H1 (cell line): ENCODE results near the gene SCNN1A. TPM values are rescaled to one million over a fixed set of nuclear protein-coding genes. Genes with fewer than 3 reads are reported as not detected.

ENCODE experiments used
- CTCF ChIA-PET: fragments of 300-600 bp; sonication (Branson Sonifier 250); formaldehyde crosslinking; loops from one replicate; lab custom pipeline; 2021; ENCODE audit not compliant: partially characterized antibody; lab: Charles Lee
- POLR2A ChIA-PET: fragments of 300-600 bp; sonication (Branson Sonifier 250); formaldehyde crosslinking; loops from one replicate; lab custom pipeline; 2021; ENCODE audit warnings: inconsistent platforms; ENCODE audit not compliant: partially characterized antibody; lab: Charles Lee
- DNase-seq, 2 experiments: peaks; one replicate each; pipeline versions ENCODE4 v3.0.0 to v3.0.0-alpha.2; 2010 to 2022; ENCODE audit warnings: low spot score in 2 of 2, low read depth in 1 of 2, mixed read lengths in 1 of 2
- FAIRE-seq: peaks from 2 replicates; lab custom pipeline; 2011; peaks lifted over from hg19 to GRCh38; lab: Jason Lieb, UNC
- H2AFZ ChIP-seq: 2 replicates; pipeline ENCODE4 v1.8.1; 2012; ENCODE audit warnings: low read length, inconsistent platforms
- H2AK5ac ChIP-seq: 2 replicates; pipeline ENCODE4 v1.6.1; 2013; ENCODE audit warnings: low read depth, low read length
- H2BK120ac ChIP-seq: replicated peaks from 2 replicates; pipeline ENCODE3; 2013; ENCODE audit warnings: low read depth, low read length, inconsistent platforms
- H2BK12ac ChIP-seq: 2 replicates; pipeline ENCODE4 v1.6.1; 2013; ENCODE audit warnings: low read depth, low read length
- H2BK15ac ChIP-seq: 2 replicates; pipeline ENCODE4 v1.6.1; 2013; ENCODE audit warnings: low read length
- H2BK20ac ChIP-seq: 2 replicates; pipeline ENCODE4 v1.6.1; 2013; ENCODE audit warnings: low read length
- H2BK5ac ChIP-seq: 2 replicates; pipeline ENCODE4 v1.6.1; 2013; ENCODE audit warnings: low read depth, low read length
- H3K14ac ChIP-seq: 2 replicates; pipeline ENCODE4 v1.6.1; 2013; ENCODE audit warnings: inconsistent platforms; ENCODE audit not compliant: insufficient read length
- H3K18ac ChIP-seq: 2 replicates; pipeline ENCODE4 v1.6.1; 2013; ENCODE audit warnings: low read length; ENCODE audit errors: extremely low read depth
- H3K23ac ChIP-seq: 2 replicates; pipeline ENCODE4 v1.6.1; 2013; ENCODE audit warnings: inconsistent platforms; ENCODE audit not compliant: insufficient read length
- H3K23me2 ChIP-seq: 2 replicates; pipeline ENCODE4 v1.6.1; 2013; ENCODE audit warnings: low read depth, low read length
- H3K27ac ChIP-seq: 2 replicates; pipeline ENCODE4 v1.6.1; 2011; ENCODE audit warnings: low read depth, low read length, inconsistent platforms
- H3K27me3 ChIP-seq, 4 experiments: replicated peaks in 1 of 4; 1 replicate in 1 of 4; 2 replicates in 3 of 4; pipeline versions ENCODE4 v1.6.1 to v1.8.1; 2011 to 2013; ENCODE audit warnings: low read length in 3 of 4, mild to moderate bottlenecking in 3 of 4, inconsistent platforms in 2 of 4, mixed read lengths in 2 of 4, moderate library complexity in 1 of 4; ENCODE audit not compliant: control insufficient read depth in 3 of 4, insufficient read depth in 3 of 4; ENCODE audit errors: extremely low read depth in 1 of 4
- H3K36me3 ChIP-seq, 4 experiments: 2 replicates each; pipeline versions ENCODE4 v1.6.1 to v1.8.1; 2011 to 2013; ENCODE audit warnings: mild to moderate bottlenecking in 4 of 4, low read length in 3 of 4, moderate library complexity in 2 of 4, control low read depth in 1 of 4, inconsistent platforms in 1 of 4; ENCODE audit not compliant: insufficient read depth in 4 of 4, control insufficient read depth in 2 of 4
- H3K4ac ChIP-seq: replicated peaks from 2 replicates; pipeline ENCODE3; 2013; ENCODE audit warnings: low read length, low read depth, mixed read lengths, inconsistent platforms; ENCODE audit not compliant: insufficient read length
- H3K4me1 ChIP-seq, 4 experiments: replicated peaks in 1 of 4; 1 replicate in 1 of 4; 2 replicates in 3 of 4; pipeline versions ENCODE4 v1.6.1 to v1.8.1; 2011 to 2013; ENCODE audit warnings: low read length in 3 of 4, inconsistent platforms in 2 of 4, mixed read lengths in 1 of 4; ENCODE audit not compliant: insufficient read depth in 4 of 4, control insufficient read depth in 3 of 4
- H3K4me2 ChIP-seq, 2 experiments: 2 replicates each; pipeline versions ENCODE4 v1.6.1 to v1.8.1; 2011 to 2013; ENCODE audit warnings: low read depth in 2 of 2, low read length in 2 of 2, control low read depth in 1 of 2, inconsistent platforms in 1 of 2, mild to moderate bottlenecking in 1 of 2; ENCODE audit not compliant: insufficient read depth in 1 of 2
- H3K4me3 ChIP-seq, 4 experiments: fragments of 200-600, 300-600 bp in 1 of 4; sonication (generic), shearing (Covaris generic), sonication (Bioruptor Twin) in 1 of 4; 2 replicates each; pipeline versions ENCODE4 v1.5.1 to v1.8.1; 2011 to 2016; ENCODE audit warnings: low read length in 4 of 4, low read depth in 3 of 4, control low read depth in 2 of 4, inconsistent platforms in 2 of 4, mild to moderate bottlenecking in 2 of 4, mixed read lengths in 1 of 4, moderate library complexity in 1 of 4; ENCODE audit not compliant: insufficient read depth in 2 of 4; ENCODE audit errors: extremely low read depth in 1 of 4
- H3K56ac ChIP-seq: replicated peaks from 2 replicates; pipeline ENCODE3; 2013; ENCODE audit warnings: low read depth, mild to moderate bottlenecking, mixed read lengths, low read length, inconsistent platforms; ENCODE audit not compliant: insufficient read length
- H3K79me1 ChIP-seq: 2 replicates; pipeline ENCODE4 v1.6.1; 2013; ENCODE audit warnings: low read depth, low read length, control low read depth
- H3K79me2 ChIP-seq, 2 experiments: 2 replicates each; pipeline versions ENCODE4 v1.6.1 to v1.8.1; 2012 to 2013; ENCODE audit warnings: low read length in 2 of 2, mild to moderate bottlenecking in 2 of 2, inconsistent platforms in 1 of 2; ENCODE audit not compliant: insufficient read depth in 2 of 2, control insufficient read depth in 1 of 2
- H3K9ac ChIP-seq, 4 experiments: replicated peaks in 1 of 4; 1 replicate in 1 of 4; 2 replicates in 3 of 4; pipeline versions ENCODE4 v1.6.1 to v1.8.1; 2011 to 2013; ENCODE audit warnings: low read depth in 3 of 4, low read length in 3 of 4, control low read depth in 2 of 4, mild to moderate bottlenecking in 2 of 4, moderate library complexity in 2 of 4, inconsistent platforms in 1 of 4; ENCODE audit errors: extremely low read depth in 1 of 4
- H3K9me3 ChIP-seq, 2 experiments: 2 replicates each; pipeline versions ENCODE4 v1.6.1 to v1.8.1; 2012 to 2013; ENCODE audit warnings: mild to moderate bottlenecking in 2 of 2, moderate library complexity in 2 of 2, control low read depth in 1 of 2, inconsistent platforms in 1 of 2, low read depth in 1 of 2, low read length in 1 of 2, mixed read lengths in 1 of 2; ENCODE audit not compliant: insufficient read depth in 2 of 2
- H4K20me1 ChIP-seq, 2 experiments: replicated peaks in 1 of 2; 2 replicates each; pipeline versions ENCODE3 to v1.8.1; 2011 to 2013; ENCODE audit warnings: inconsistent platforms in 2 of 2, low read length in 2 of 2, mild to moderate bottlenecking in 1 of 2; ENCODE audit not compliant: insufficient read depth in 2 of 2, control insufficient read depth in 1 of 2
- H4K5ac ChIP-seq: 2 replicates; pipeline ENCODE4 v1.6.1; 2013; ENCODE audit warnings: low read length, low read depth, mixed read lengths, inconsistent platforms; ENCODE audit not compliant: insufficient read length
- H4K8ac ChIP-seq: 2 replicates; pipeline ENCODE4 v1.8.0; 2013; ENCODE audit warnings: mild to moderate bottlenecking, moderate library complexity, low read length, inconsistent platforms; ENCODE audit not compliant: insufficient read depth; ENCODE audit errors: extremely low read depth
- H4K91ac ChIP-seq: replicated peaks from 2 replicates; pipeline ENCODE3; 2013; ENCODE audit warnings: low read length, mixed read lengths, inconsistent platforms; ENCODE audit not compliant: insufficient read length
- CEBPB ChIP-seq: IDR thresholded peaks from 2 replicates; pipeline ENCODE4 v1.6.1; 2012; ENCODE audit warnings: low read depth, low read length
- CHD2 ChIP-seq: IDR thresholded peaks from 2 replicates; pipeline ENCODE4 v1.6.1; 2012; ENCODE audit warnings: low read length, improper control_type of control experiment
- E2F6 ChIP-seq: IDR thresholded peaks from 2 replicates; pipeline ENCODE4 v1.6.1; 2012; ENCODE audit warnings: inconsistent platforms
- EP300 ChIP-seq, 2 experiments: IDR thresholded peaks; 1 replicate in 1 of 2; 2 replicates in 1 of 2; pipeline ENCODE4 v1.6.1; 2011 to 2012; ENCODE audit warnings: low read depth in 2 of 2, low read length in 2 of 2, mild to moderate bottlenecking in 2 of 2, borderline replicate concordance in 1 of 2, inconsistent platforms in 1 of 2, moderate library complexity in 1 of 2
- KDM1A ChIP-seq: fragments of 200-600, 300-600 bp; sonication (generic); IDR thresholded peaks from 2 replicates; pipeline ENCODE4 v1.7.1; 2016; ENCODE audit warnings: mild to moderate bottlenecking, low read length, borderline replicate concordance
- KDM4A ChIP-seq: IDR thresholded peaks from one replicate; pipeline ENCODE4 v1.7.1; 2012; ENCODE audit warnings: low read depth, mild to moderate bottlenecking, moderate library complexity, low read length, inconsistent platforms; ENCODE audit not compliant: severe bottlenecking
- TBP ChIP-seq: IDR thresholded peaks from 2 replicates; pipeline ENCODE4 v1.6.1; 2011; ENCODE audit warnings: low read depth, low read length, improper control_type of control experiment
- WGBS, 2 experiments: shearing (Covaris generic) in 1 of 2; methylation state at CpG; one replicate each; pipeline versions ENCODE4 v1.1.6 to v1.1.7; 2013 to 2015; ENCODE audit warnings: low lambda C conversion rate in 2 of 2, mixed read lengths in 2 of 2, inconsistent platforms in 1 of 2, low coverage in 1 of 2, missing lambda C conversion rate in 1 of 2; ENCODE audit not compliant: insufficient replicate concordance in 2 of 2, insufficient coverage in 1 of 2, insufficient read length in 1 of 2; ENCODE audit errors: extremely low coverage in 1 of 2, missing lambda C conversion rate in 1 of 2; 5-methylcytosine and 5-hydroxymethylcytosine counted together
- polyA plus RNA-seq, 7 experiments: library from polyadenylated mRNA; depleted of rRNA in 3 of 7; stranded (reverse) in 5 of 7; unstranded in 2 of 7; fragments of >200 nt in 5 of 7; fragments of 200-250 nt in 2 of 7; gene quantifications; 1 replicate in 5 of 7; 2 replicates in 1 of 7; 4 replicates in 1 of 7; pipeline versions ENCODE4 v1.2.1 to v1.2.3, GENCODE V29; 2011 to 2013; ENCODE audit warnings: missing spikeins in 2 of 7, mixed read lengths in 2 of 7
- total RNA-seq: library from RNA; stranded (reverse); fragmentation: NEBNext Ultra II Directional; extraction: Animal tissue kit (Norgen Biotek cat#: 25700); gene quantifications from 2 replicates; pipeline ENCODE4 v1.2.1, GENCODE V29; 2021

SCNN1A gene
- total and polyA plus RNA-seq, 2 of the 8 experiments (the other 6 are each of a cell fraction or from before 2014, with no cell fraction given), result 85.5 to 156 TPM

- H3K27ac ChIP-seq, result peak overlapping the region; percentile 88
- peaks cover 0 to 4% of the 10 kb centered on the region in 2 experiments for H4K20me1 ChIP-seq
- H4K8ac ChIP-seq, result peak overlapping the region; percentile 93
- CTCF ChIA-PET, result interaction anchor here (0.6 to 11.4 kb wide), 21 partner anchors 8 to 1565 kb away, joined by 3 to 109 read pairs (median 4); partner anchors contain the start of gene LTBR
- no peak overlapping the region for H3K14ac ChIP-seq
- peak overlapping the region; percentile 62 to 87 for H3K4me2 ChIP-seq
- H2AK5ac ChIP-seq, result peak overlapping the region; percentile 54
- H3K79me1 ChIP-seq, result peaks cover 9% of the 10 kb centered on the region
- peak overlapping the region; percentile 76 for H4K5ac ChIP-seq
- peaks cover 22% of the 10 kb centered on the region for H3K23me2 ChIP-seq
- TF ChIP-seq KDM1A, result peak; percentile 8; the same call in 1 of the 2 replicates
- no peak; the same call in 1 of the 2 replicates for TF ChIP-seq CHD2
- TF ChIP-seq E2F6, result 0 out of 2 replicates have a peak, but pooled peaks have one; percentile 16
- TF ChIP-seq TBP, result no peak
- no peak for TF ChIP-seq EP300 (IDR thresholded peaks at IDR 0.05; ENCODE audit: borderline replicate concordance in 1 of 2, low read depth in 2 of 2, low read length in 2 of 2)
- peak; percentile 24; the same call in 1 of the 2 replicates for TF ChIP-seq CEBPB
- no peak for TF ChIP-seq KDM4A
- TF ChIP-seq, all 59 proteins: peak for 3
- H3K27me3 ChIP-seq, result no peaks in the 10 kb centered on the region
- peak overlapping the region; percentile 89 for H2BK20ac ChIP-seq
- H3K56ac ChIP-seq, result peak overlapping the region; percentile 87
- H3K23ac ChIP-seq, result no peak overlapping the region
- H4K91ac ChIP-seq, result peak overlapping the region; percentile 83
- no peaks in the 10 kb centered on the region for H3K9me3 ChIP-seq
- FAIRE-seq (no peak), DNase-seq (no peak)
- peak overlapping the region; percentile 76; the same call in 1 of the 2 replicates for H2BK15ac ChIP-seq
- H3K9ac ChIP-seq, result peak overlapping the region in 3 of 4 experiments; percentile 56 to 62 (median 57); a peak in 6 of 7 replicates
- peak overlapping the region; percentile 95 for H3K18ac ChIP-seq
- peak overlapping the region; percentile 93 for H2BK5ac ChIP-seq
- no peak overlapping the region for H2AFZ ChIP-seq
- peak overlapping the region; percentile 23 for H3K4ac ChIP-seq
- H2BK12ac ChIP-seq, result peak overlapping the region; percentile 72
- peaks cover 11 to 18% (median 13%) of the 10 kb centered on the region in 4 experiments; a peak in 5 of 8 replicates for H3K36me3 ChIP-seq
- WGBS, 2 experiments, result 68% methylated on average over 15 of the region's 15 CpGs; no CpG with 5 or more reads in 1 of the 2 experiments
- H3K4me3 ChIP-seq, result peak overlapping the region in 3 of 4 experiments; percentile 9 to 51 (median 35); a peak in 5 of 8 replicates
- POLR2A ChIA-PET, result interaction anchor here (0.6 to 17.5 kb wide), 27 partner anchors 4 to 432 kb away, joined by 3 to 286 read pairs (median 6); partner anchors contain the start of genes CD27, GAPDH, LTBR and MRPL51
- peak overlapping the region; percentile 25 for H2BK120ac ChIP-seq
- peaks cover 19 to 52% (median 33%) of the 10 kb centered on the region in 4 experiments for H3K4me1 ChIP-seq
- peaks cover 10 to 74% of the 10 kb centered on the region in 2 experiments for H3K79me2 ChIP-seq
Observed at GRCh38 chr12:6336889-6337853, 38.2 kb downstream of the SCNN1A start.
